SK-N-SH treated with all-trans-retinoic acid at 6 μM for 48 hours (cell line): ENCODE measurements around the gene PQBP1.

ENCODE experiments used
- ATAC-seq: fragments of 200-7000 bp; cut with Tn5 transposase; 3 replicates; pipeline ENCODE4 v1.9.1; 2020; ENCODE audit warnings: mild to moderate bottlenecking, moderate library complexity
- BACH2 ChIP-seq: fragments of 250-450 bp; sonication (Bioruptor Pico); IDR thresholded peaks from 2 replicates; pipeline ENCODE4 v1.9.0; 2021; ENCODE audit warnings: mild to moderate bottlenecking, borderline replicate concordance
- CSDC2 ChIP-seq: fragments of 250-450 bp; sonication (Bioruptor Pico); IDR thresholded peaks from 2 replicates; pipeline ENCODE4 v1.5.0; 2020; ENCODE audit warnings: mild to moderate bottlenecking, moderate library complexity
- GLIS3 ChIP-seq: fragments of 250-450 bp; sonication (Bioruptor Pico); IDR thresholded peaks from 2 replicates; pipeline ENCODE4 v1.5.0; 2020; ENCODE audit warnings: mild to moderate bottlenecking, moderate library complexity
- ISL1 ChIP-seq: fragments of 250-450 bp; sonication (Bioruptor Pico); IDR thresholded peaks from 2 replicates; pipeline ENCODE4 v2.1.2; 2022; ENCODE audit warnings: mild to moderate bottlenecking, moderate library complexity
- OSR1 ChIP-seq: fragments of 250-450 bp; sonication (Bioruptor Pico); IDR thresholded peaks from 2 replicates; pipeline ENCODE4 v1.8.0; 2022; ENCODE audit warnings: moderate library complexity, mild to moderate bottlenecking, inconsistent platforms
- PPARA ChIP-seq: fragments of 250-450 bp; sonication (Bioruptor Pico); IDR thresholded peaks from 2 replicates; pipeline ENCODE4 v1.5.0; 2020; ENCODE audit warnings: mild to moderate bottlenecking, borderline replicate concordance
- RARB ChIP-seq: fragments of 250-450 bp; sonication (Bioruptor Pico); IDR thresholded peaks from 2 replicates; pipeline ENCODE4 v1.8.0; 2021; ENCODE audit warnings: mild to moderate bottlenecking, moderate library complexity
- TCF4 ChIP-seq: fragments of 250-450 bp; sonication (Bioruptor Pico); IDR thresholded peaks from 2 replicates; pipeline ENCODE4 v1.8.0; 2021; ENCODE audit warnings: mild to moderate bottlenecking, moderate library complexity, borderline replicate concordance
- TOX ChIP-seq: fragments of 250-450 bp; sonication (Bioruptor Pico); IDR thresholded peaks from 2 replicates; pipeline ENCODE4 v1.8.0; 2021; ENCODE audit warnings: mild to moderate bottlenecking, moderate library complexity, borderline replicate concordance
- ZC3H10 ChIP-seq: fragments of 250-450 bp; sonication (Bioruptor Pico); IDR thresholded peaks from 2 replicates; pipeline ENCODE4 v1.5.1; 2021; ENCODE audit warnings: mild to moderate bottlenecking, moderate library complexity
- ZNF70 ChIP-seq: fragments of 450-650 bp; formaldehyde crosslinking; IDR thresholded peaks from 2 replicates; pipeline ENCODE4 v1.5.0; 2020; ENCODE audit warnings: mild to moderate bottlenecking, moderate library complexity
- ZNF8 ChIP-seq: fragments of 450-650 bp; formaldehyde crosslinking; IDR thresholded peaks from 2 replicates; pipeline ENCODE4 v1.5.0; 2020; ENCODE audit warnings: mild to moderate bottlenecking, moderate library complexity
- TF ChIP-seq, protein P1 (sequence below): fragments of 250-450 bp; sonication (Bioruptor Pico); IDR thresholded peaks from 2 replicates; pipeline ENCODE4 v1.8.0; 2021; ENCODE audit warnings: low read depth, mild to moderate bottlenecking, moderate library complexity, borderline replicate concordance
- TF ChIP-seq, protein P2 (sequence below): fragments of 250-450 bp; sonication (Bioruptor Pico); IDR thresholded peaks from 2 replicates; pipeline ENCODE4 v1.5.1; 2021; ENCODE audit warnings: mild to moderate bottlenecking, moderate library complexity
- TF ChIP-seq, protein P3 (sequence below): fragments of 250-450 bp; sonication (Bioruptor Pico); IDR thresholded peaks from 2 replicates; pipeline ENCODE4 v1.5.1; 2020; ENCODE audit warnings: low read depth, mild to moderate bottlenecking, moderate library complexity

The PQBP1 gene

DNA sequence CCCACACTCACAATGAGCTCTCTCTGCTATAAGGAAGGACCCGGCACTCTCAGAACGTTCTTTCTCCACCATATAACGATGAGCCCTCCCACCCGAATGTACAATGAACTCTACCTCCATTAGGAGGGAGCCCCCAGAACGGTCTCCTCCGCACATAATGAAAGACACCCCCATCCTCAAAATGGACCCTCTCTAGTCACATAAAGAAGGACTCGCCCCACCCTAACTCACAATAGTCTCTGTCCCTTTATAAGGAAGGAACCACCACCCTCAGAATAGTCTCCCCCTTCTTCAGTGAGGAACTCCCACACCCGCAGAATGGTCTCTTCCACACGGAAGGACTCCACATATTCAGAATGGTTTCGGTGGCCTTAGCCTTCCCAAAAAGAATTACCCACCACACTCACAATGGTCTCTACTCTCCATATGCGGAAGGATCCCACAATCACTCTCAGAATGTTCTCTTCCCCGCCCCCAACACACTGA, 13.2 kb downstream of the PQBP1 start (continued):
- TF ChIP-seq OSR1 (CRISPR knock-in tag) (no peak), ZNF70 (CRISPR knock-in tag) (no peak)

DNA sequence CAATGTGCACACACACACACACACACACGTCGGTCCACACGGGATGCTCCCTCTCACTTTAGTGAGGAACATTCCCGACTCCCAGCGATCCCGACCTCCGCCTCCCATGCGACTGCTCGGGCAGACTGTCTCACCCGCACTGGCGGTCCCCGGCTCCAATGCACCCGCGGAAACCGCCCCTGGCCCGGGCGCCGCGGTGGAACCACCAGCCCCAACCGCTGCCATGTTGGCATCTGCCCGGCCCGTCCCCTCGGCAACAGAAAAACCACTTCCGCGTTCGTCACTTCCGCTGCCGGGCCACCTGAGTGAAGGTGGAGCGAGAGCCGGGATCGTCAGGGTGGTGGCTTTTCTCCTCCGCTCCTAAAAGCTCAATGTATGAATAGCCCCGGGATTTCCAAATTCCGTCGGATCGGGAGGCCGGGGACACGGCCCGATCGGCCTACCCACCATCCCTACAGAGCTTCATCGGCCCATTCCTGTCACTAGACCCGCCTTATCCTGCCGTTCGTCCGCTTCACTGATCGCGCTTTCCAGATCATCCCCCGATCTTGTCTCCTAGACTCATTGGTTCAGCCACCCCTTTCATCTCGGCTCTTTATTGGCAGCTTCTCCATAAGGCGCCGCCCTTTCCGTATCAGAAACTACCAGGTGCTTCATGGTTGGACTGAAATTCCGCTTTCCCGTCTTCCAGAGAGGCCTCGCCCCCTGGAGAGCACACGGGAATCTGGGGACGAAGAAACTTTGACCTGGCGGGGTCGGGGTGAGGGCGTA, 13.9 kb downstream of the PQBP1 start, which contains the start of gene SLC35A2:
Gene SLC35A2, minus strand, starts transcription at position 235 of the 771 bp plus-strand sequence. Its CDS starts 10 bp downstream, at position 225.
- TF ChIP-seq TOX (CRISPR knock-in tag) (no peak), ZNF8 (CRISPR knock-in tag) (no peak), GLIS3 (CRISPR knock-in tag) (no peak), ZC3H10 (CRISPR knock-in tag) (no peak), TCF4 (CRISPR knock-in tag) (no peak), BACH2 (CRISPR knock-in tag) (no peak)
- TF ChIP-seq, protein P1, sequence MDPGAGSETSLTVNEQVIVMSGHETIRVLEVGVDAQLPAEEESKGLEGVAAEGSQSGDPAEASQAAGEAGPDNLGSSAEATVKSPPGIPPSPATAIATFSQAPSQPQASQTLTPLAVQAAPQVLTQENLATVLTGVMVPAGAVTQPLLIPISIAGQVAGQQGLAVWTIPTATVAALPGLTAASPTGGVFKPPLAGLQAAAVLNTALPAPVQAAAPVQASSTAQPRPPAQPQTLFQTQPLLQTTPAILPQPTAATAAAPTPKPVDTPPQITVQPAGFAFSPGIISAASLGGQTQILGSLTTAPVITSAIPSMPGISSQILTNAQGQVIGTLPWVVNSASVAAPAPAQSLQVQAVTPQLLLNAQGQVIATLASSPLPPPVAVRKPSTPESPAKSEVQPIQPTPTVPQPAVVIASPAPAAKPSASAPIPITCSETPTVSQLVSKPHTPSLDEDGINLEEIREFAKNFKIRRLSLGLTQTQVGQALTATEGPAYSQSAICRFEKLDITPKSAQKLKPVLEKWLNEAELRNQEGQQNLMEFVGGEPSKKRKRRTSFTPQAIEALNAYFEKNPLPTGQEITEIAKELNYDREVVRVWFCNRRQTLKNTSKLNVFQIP: no peak
- TF ChIP-seq, protein P2, sequence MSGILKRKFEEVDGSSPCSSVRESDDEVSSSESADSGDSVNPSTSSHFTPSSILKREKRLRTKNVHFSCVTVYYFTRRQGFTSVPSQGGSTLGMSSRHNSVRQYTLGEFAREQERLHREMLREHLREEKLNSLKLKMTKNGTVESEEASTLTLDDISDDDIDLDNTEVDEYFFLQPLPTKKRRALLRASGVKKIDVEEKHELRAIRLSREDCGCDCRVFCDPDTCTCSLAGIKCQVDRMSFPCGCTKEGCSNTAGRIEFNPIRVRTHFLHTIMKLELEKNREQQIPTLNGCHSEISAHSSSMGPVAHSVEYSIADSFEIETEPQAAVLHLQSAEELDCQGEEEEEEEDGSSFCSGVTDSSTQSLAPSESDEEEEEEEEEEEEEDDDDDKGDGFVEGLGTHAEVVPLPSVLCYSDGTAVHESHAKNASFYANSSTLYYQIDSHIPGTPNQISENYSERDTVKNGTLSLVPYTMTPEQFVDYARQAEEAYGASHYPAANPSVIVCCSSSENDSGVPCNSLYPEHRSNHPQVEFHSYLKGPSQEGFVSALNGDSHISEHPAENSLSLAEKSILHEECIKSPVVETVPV (CRISPR knock-in tag): no peak
- TF ChIP-seq, protein P3, sequence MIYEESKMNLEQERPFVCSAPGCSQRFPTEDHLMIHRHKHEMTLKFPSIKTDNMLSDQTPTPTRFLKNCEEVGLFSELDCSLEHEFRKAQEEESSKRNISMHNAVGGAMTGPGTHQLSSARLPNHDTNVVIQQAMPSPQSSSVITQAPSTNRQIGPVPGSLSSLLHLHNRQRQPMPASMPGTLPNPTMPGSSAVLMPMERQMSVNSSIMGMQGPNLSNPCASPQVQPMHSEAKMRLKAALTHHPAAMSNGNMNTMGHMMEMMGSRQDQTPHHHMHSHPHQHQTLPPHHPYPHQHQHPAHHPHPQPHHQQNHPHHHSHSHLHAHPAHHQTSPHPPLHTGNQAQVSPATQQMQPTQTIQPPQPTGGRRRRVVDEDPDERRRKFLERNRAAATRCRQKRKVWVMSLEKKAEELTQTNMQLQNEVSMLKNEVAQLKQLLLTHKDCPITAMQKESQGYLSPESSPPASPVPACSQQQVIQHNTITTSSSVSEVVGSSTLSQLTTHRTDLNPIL: no peak
- ATAC-seq: peak; percentile 94

DNA sequence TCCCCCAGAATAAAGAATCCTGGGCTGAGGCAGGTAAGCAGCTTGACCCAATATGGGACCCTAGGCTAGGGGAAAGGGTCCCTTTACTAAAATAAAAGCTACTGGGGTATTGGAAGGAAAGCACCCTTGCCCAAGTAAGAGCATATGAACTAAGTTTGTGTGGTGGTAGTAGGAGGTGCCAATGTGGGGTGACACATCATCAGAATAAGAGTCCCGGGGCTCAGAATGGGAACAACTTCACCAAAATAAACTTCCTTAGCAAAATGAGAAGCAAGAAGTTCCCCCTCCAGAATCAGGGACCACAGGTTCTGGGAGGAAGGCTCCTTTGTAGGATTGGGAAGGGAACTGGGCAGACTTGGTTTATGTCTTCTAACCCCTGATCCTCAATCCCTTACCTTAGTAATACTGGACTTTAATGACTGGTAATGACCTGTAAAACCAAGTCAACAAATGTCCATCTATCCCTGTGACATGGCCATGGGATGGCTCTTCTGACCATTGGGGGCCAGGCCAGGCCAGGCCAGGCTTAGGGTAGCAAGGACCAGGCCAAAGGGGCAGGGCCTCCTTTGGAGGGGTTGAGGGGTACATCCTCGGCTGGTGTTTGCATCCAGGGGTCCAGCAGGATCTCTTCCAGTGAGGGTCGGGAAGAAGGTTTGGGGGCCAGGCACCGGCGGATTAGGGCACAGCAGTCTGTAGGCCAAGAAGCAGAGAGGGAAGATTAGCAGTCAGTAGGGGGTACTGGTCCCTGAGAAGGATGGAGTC, 16.1 kb downstream of the PQBP1 start:
- no peak for ATAC-seq
- no peak for TF ChIP-seq RARB
- TF ChIP-seq, protein P2 (CRISPR knock-in tag): no peak
- TF ChIP-seq ISL1 (CRISPR knock-in tag): no peak
- no peak for TF ChIP-seq CSDC2 (CRISPR knock-in tag)
- TF ChIP-seq, protein P3: no peak
- TF ChIP-seq, protein P1: no peak
- no peak for TF ChIP-seq PPARA
